A549 (cell line): ENCODE data around the gene CCDC157. TPM values are rescaled to one million over a fixed set of nuclear protein-coding genes. Genes with fewer than 3 reads are reported as not detected.

Experiments
- ATAC-seq, 2 experiments: fragments of 200-7000 bp in 1 of 2; fragments of >200 bp in 1 of 2; cut with Nextera tagmentation in 1 of 2; cut with Tn5 transposase in 1 of 2; 3 replicates each; pipeline versions ENCODE4 v1.8.0 to v1.9.1; 2018 to 2020; ENCODE audit warnings: mild to moderate bottlenecking in 1 of 2, moderate library complexity in 1 of 2
- CTCF ChIA-PET: fragments of 300-600 bp; sonication (Branson Sonifier 250); formaldehyde crosslinking; extraction: SDS; loops from one replicate; lab custom pipeline; 2021; ENCODE audit warnings: antibody characterized with exemption, inconsistent platforms; lab: Yijun Ruan, JAX
- POLR2A ChIA-PET: fragments of 350-600 bp; formaldehyde crosslinking; extraction: SDS; loops from one replicate; lab custom pipeline; 2021; ENCODE audit warnings: antibody characterized with exemption, inconsistent platforms; lab: Yijun Ruan, JAX
- DNase-seq, 2 experiments: peaks; one replicate each; pipeline versions ENCODE4 v3.0.0 to v3.0.0-alpha.2; 2011 to 2016; ENCODE audit warnings: low read depth in 1 of 2, low spot score in 1 of 2
- FAIRE-seq: peaks from 2 replicates; lab custom pipeline; 2011; peaks lifted over from hg19 to GRCh38; lab: Jason Lieb, UNC
- H3K27ac ChIP-seq, 2 experiments: fragments of >200 bp; sonication (Bioruptor Twin); formaldehyde crosslinking; 3 replicates each; pipeline ENCODE4 v1.5.1; 2016 to 2017
- H3K4me1 ChIP-seq: fragments of >200 bp; sonication (Bioruptor Twin); formaldehyde crosslinking; 3 replicates; pipeline ENCODE4 v1.6.1; 2016
- H3K4me2 ChIP-seq: fragments of >200 bp; sonication (Bioruptor Twin); formaldehyde crosslinking; 3 replicates; pipeline ENCODE4 v1.6.1; 2016
- H3K4me3 ChIP-seq: fragments of >200 bp; sonication (Bioruptor Twin); formaldehyde crosslinking; 3 replicates; pipeline ENCODE4 v1.5.1; 2016
- H3K9me3 ChIP-seq: fragments of >200 bp; sonication (Bioruptor Twin); formaldehyde crosslinking; 3 replicates; pipeline ENCODE4 v1.6.1; 2016
- BHLHE40 ChIP-seq: IDR thresholded peaks from 2 replicates; pipeline ENCODE4 v1.6.1; 2012; ENCODE audit warnings: low read depth, low read length, inconsistent platforms
- CEBPB ChIP-seq, 2 experiments: fragments of >200 bp in 1 of 2; sonication (Bioruptor Twin) in 1 of 2; formaldehyde crosslinking in 1 of 2; IDR thresholded peaks; 2 replicates each; pipeline ENCODE4 v1.6.1; 2012 to 2016
- CHD4 ChIP-seq: fragments of 200-600 bp; sonication (generic); IDR thresholded peaks from 2 replicates; pipeline ENCODE4 v1.6.1; 2016; ENCODE audit warnings: antibody characterized with exemption, mild to moderate bottlenecking, borderline replicate concordance
- CTCF ChIP-seq: fragments of >200 bp; sonication (Bioruptor Twin); formaldehyde crosslinking; IDR thresholded peaks from 3 replicates; pipeline ENCODE4 v1.5.1; 2016
- E2F6 ChIP-seq: IDR thresholded peaks from 2 replicates; pipeline ENCODE4 v1.6.1; 2012; ENCODE audit warnings: low read depth, borderline replicate concordance
- EHF ChIP-seq: fragments of 250-450 bp; sonication (Bioruptor Pico); IDR thresholded peaks from 2 replicates; pipeline ENCODE4 v1.5.0; 2020; ENCODE audit warnings: mild to moderate bottlenecking
- FOXS1 ChIP-seq: fragments of 250-450 bp; sonication (Bioruptor Pico); IDR thresholded peaks from 2 replicates; pipeline ENCODE4 v1.5.0; 2020; ENCODE audit warnings: mild to moderate bottlenecking, moderate library complexity
- HDAC2 ChIP-seq: fragments of 200-600 bp; sonication (generic); IDR thresholded peaks from 2 replicates; pipeline ENCODE4 v1.6.1; 2016
- HES2 ChIP-seq: fragments of >200 bp; sonication (Bioruptor Twin); formaldehyde crosslinking; IDR thresholded peaks from 2 replicates; pipeline ENCODE4 v1.6.1; 2016
- HMGXB4 ChIP-seq: fragments of 250-450 bp; sonication (Bioruptor Pico); IDR thresholded peaks from 2 replicates; pipeline ENCODE4 v1.5.0; 2021; ENCODE audit warnings: mild to moderate bottlenecking, moderate library complexity, borderline replicate concordance
- HOXA7 ChIP-seq: fragments of 250-450 bp; sonication (Bioruptor Pico); IDR thresholded peaks from 2 replicates; pipeline ENCODE4 v1.5.0; 2020; ENCODE audit warnings: mild to moderate bottlenecking, moderate library complexity
- HOXB5 ChIP-seq: fragments of 250-450 bp; sonication (Bioruptor Pico); IDR thresholded peaks from 2 replicates; pipeline ENCODE4 v1.5.0; 2020; ENCODE audit warnings: mild to moderate bottlenecking, moderate library complexity
- KDM1A ChIP-seq: fragments of 200-600 bp; sonication (generic); IDR thresholded peaks from 2 replicates; pipeline ENCODE4 v1.6.1; 2016; ENCODE audit warnings: low read depth, mild to moderate bottlenecking
- MAFK ChIP-seq: fragments of 450-650 bp; IDR thresholded peaks from 2 replicates; pipeline ENCODE4 v1.6.1; 2014; ENCODE audit not compliant: partially characterized antibody
- MAX ChIP-seq: IDR thresholded peaks from 2 replicates; pipeline ENCODE4 v1.6.1; 2012
- NPAS2 ChIP-seq: fragments of 250-450 bp; sonication (Bioruptor Pico); IDR thresholded peaks from 2 replicates; pipeline ENCODE4 v1.8.0; 2022; ENCODE audit warnings: mild to moderate bottlenecking, moderate library complexity, borderline replicate concordance
- RARB ChIP-seq: fragments of 250-450 bp; sonication (Bioruptor Pico); IDR thresholded peaks from 2 replicates; pipeline ENCODE4 v1.8.0; 2021; ENCODE audit warnings: mild to moderate bottlenecking, moderate library complexity
- REST ChIP-seq: fragments of 200-600 bp; sonication (generic); IDR thresholded peaks from 2 replicates; pipeline ENCODE4 v1.6.1; 2016; ENCODE audit warnings: antibody characterized with exemption, mild to moderate bottlenecking, moderate library complexity
- ZFP36 ChIP-seq: fragments of 450-650 bp; IDR thresholded peaks from 2 replicates; pipeline ENCODE4 v1.6.1; 2014; ENCODE audit warnings: borderline replicate concordance; ENCODE audit not compliant: partially characterized antibody
- WGBS: methylation state at CpG from one replicate; pipeline ENCODE4 v1.1.6; 2017; ENCODE audit errors: missing lambda C conversion rate; 5-methylcytosine and 5-hydroxymethylcytosine counted together
- polyA plus RNA-seq, 4 experiments: library from polyadenylated mRNA; depleted of rRNA in 3 of 4; stranded (reverse); fragments of >200 nt; fragmentation: RNase III in 1 of 4; extraction: RNeasy Plus Mini Kit Qiagen cat#74134 plus additional on column Dnase treatment in 1 of 4; gene quantifications; 2 replicates in 3 of 4; 3 replicates in 1 of 4; pipeline ENCODE4 v1.2.3, GENCODE V29; 2011 to 2017
- TF ChIP-seq, protein P1 (sequence below): fragments of 250-450 bp; sonication (Bioruptor Pico); IDR thresholded peaks from 2 replicates; pipeline ENCODE4 v1.5.0; 2020; ENCODE audit warnings: low read depth, mild to moderate bottlenecking, moderate library complexity
- TF ChIP-seq, protein P2 (sequence below): fragments of 450-650 bp; IDR thresholded peaks from 2 replicates; pipeline ENCODE4 v1.6.1; 2014; ENCODE audit warnings: antibody characterized with exemption

CCDC157 gene
- polyA plus RNA-seq, 2 of the 4 experiments (the other 2 are of a cell fraction), result 1.4 to 2.5 TPM

- no peak for TF ChIP-seq HOXA7 (CRISPR knock-in tag)
- ChIA-PET POLR2A (no interaction called here), CTCF (interaction anchor here (0.6 to 2.8 kb wide), 4 partner anchors 9 to 820 kb away, joined by 3 to 8 read pairs (median 4); no protein-coding TSS in a partner anchor)
- DNase-seq (no peak), ATAC-seq (no peak), FAIRE-seq (no peak)
- Histone ChIP-seq H3K4me1 (peaks cover 6% of the 10 kb centered on the region; the same call in 2 of the 3 replicates), H3K27ac (no peak overlapping the region), H3K4me2 (no peak overlapping the region), H3K9me3 (no peaks in the 10 kb centered on the region), H3K4me3 (no peak overlapping the region)
- WGBS, result 91% methylated on average over 3 of the region's 5 CpGs
Measured at GRCh38 chr22:30332551-30332950, 24.3 kb upstream of the CCDC157 start.

DNA sequence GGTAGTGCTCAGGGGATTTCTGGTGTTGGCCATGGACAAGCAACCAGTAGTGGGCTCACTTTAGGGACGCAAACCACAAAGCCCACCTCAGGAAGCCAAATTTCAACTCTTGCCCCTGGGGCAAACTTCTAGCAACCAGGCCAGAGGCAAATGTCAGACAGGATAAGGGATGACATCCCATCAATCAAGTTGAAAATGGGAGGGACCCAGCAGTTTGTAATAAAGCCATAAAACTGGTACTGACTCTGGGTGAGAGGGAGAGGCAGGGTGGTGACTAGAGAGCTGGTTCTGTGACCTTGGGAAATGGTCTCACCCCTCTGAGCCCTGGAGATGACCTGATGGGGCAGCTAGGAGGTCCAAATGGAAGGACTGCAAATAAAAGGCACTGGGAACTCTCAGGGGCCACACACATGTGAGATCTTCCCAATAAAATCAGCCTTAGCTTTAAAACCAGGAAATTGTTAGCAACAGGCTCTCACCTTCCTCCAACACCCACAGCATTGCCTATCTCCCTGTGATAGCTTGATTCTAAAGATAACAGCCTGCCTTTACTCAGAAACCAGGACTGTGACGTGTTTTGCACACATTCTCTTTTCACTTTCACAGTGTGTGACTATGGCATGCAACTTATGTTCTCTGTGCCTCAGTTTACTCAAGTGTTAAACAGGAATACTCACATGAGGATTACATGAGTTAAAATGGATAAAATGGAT lies 23.7 kb upstream of the CCDC157 start:
- no peak for FAIRE-seq
- no peak for DNase-seq
- ATAC-seq, result no peak
- CTCF ChIA-PET, result interaction anchor here (1.1 to 2.8 kb wide), 3 partner anchors 10 to 77 kb away, joined by 3 to 8 read pairs (median 4); no protein-coding TSS in a partner anchor
- TF ChIP-seq CHD4, result no peak
- TF ChIP-seq KDM1A, result no peak
- TF ChIP-seq CTCF, result no peak
- no peak for TF ChIP-seq E2F6
- TF ChIP-seq, protein P1, sequence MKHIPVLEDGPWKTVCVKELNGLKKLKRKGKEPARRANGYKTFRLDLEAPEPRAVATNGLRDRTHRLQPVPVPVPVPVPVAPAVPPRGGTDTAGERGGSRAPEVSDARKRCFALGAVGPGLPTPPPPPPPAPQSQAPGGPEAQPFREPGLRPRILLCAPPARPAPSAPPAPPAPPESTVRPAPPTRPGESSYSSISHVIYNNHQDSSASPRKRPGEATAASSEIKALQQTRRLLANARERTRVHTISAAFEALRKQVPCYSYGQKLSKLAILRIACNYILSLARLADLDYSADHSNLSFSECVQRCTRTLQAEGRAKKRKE (CRISPR knock-in tag), result no peak
- TF ChIP-seq RARB, result no peak
- TF ChIP-seq FOXS1 (CRISPR knock-in tag), result no peak
- TF ChIP-seq HDAC2, result no peak
- TF ChIP-seq HOXB5 (CRISPR knock-in tag), result no peak
- no peak for TF ChIP-seq MAFK
- TF ChIP-seq NPAS2 (CRISPR knock-in tag), result no peak
- no peak for TF ChIP-seq HES2
- TF ChIP-seq MAX, result no peak
- no peak for TF ChIP-seq EHF (CRISPR knock-in tag)
- no peak for TF ChIP-seq REST
- no peak for TF ChIP-seq ZFP36
- no peak for TF ChIP-seq HMGXB4 (CRISPR knock-in tag)
- TF ChIP-seq CEBPB (IDR thresholded peaks at IDR 0.05), result no peak
- TF ChIP-seq, protein P2, sequence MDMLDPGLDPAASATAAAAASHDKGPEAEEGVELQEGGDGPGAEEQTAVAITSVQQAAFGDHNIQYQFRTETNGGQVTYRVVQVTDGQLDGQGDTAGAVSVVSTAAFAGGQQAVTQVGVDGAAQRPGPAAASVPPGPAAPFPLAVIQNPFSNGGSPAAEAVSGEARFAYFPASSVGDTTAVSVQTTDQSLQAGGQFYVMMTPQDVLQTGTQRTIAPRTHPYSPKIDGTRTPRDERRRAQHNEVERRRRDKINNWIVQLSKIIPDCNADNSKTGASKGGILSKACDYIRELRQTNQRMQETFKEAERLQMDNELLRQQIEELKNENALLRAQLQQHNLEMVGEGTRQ, result no peak
- TF ChIP-seq BHLHE40, result no peak
- WGBS, result 95% methylated on average over 2 of the region's 2 CpGs
- Histone ChIP-seq H3K4me1 (peaks cover under 1% of the 10 kb centered on the region; the same call in 1 of the 3 replicates), H3K4me3 (no peak overlapping the region), H3K27ac (no peak overlapping the region), H3K4me2 (no peak overlapping the region), H3K9me3 (no peaks in the 10 kb centered on the region)
- POLR2A ChIA-PET, result no interaction called here
